Adrenal gland (tissue), 12 donors: Measurements from ENCODE around the gene CCDC144A. TPM values are rescaled to one million over a fixed set of nuclear protein-coding genes. Genes with fewer than 3 reads are reported as not detected.
"Not testable (repeated sequence)": the region's sequence is repeated elsewhere in the genome, so short reads cannot be mapped to it uniquely, and the experiment has no call there.

Experiments
- DNase-seq, 7 donors: peaks; one replicate each; pipeline ENCODE4 v3.0.0-alpha.2; 2019 to 2020
- H3K27ac ChIP-seq, 5 donors: fragments of 200-600 bp; sonication (generic) in 4 of 5; 1 replicate in 3 of 5; 2 replicates in 2 of 5; pipeline versions ENCODE4 v1.5.1 to v1.8.0; 2016 to 2020; ENCODE audit warnings: mild to moderate bottlenecking in 1 of 5
- H3K27me3 ChIP-seq: fragments of 200-600 bp; 2 replicates; pipeline ENCODE4 v1.8.0; 2021
- H3K36me3 ChIP-seq, 2 donors: fragments of 200-600 bp; replicated peaks in 1 of 2; 1 replicate in 1 of 2; 2 replicates in 1 of 2; pipeline versions ENCODE4 v1.5.1 to v1.8.0; 2018 to 2022
- H3K4me1 ChIP-seq, 2 donors: fragments of 200-600 bp; replicated peaks in 1 of 2; 1 replicate in 1 of 2; 2 replicates in 1 of 2; pipeline versions ENCODE4 v1.5.1 to v1.8.0; 2018 to 2021
- H3K4me3 ChIP-seq, 4 donors: fragments of 200-600 bp; sonication (generic) in 3 of 4; one replicate each; pipeline ENCODE4 v1.5.1; 2016 to 2018
- H3K9me3 ChIP-seq, 3 donors: fragments of 200-600 bp; sonication (generic) in 1 of 3; replicated peaks in 1 of 3; 1 replicate in 2 of 3; 2 replicates in 1 of 3; pipeline versions ENCODE4 v1.5.1 to v1.8.0; 2016 to 2021
- POLR2A ChIP-seq, 2 donors: fragments of 450-650 bp; IDR thresholded peaks; one replicate each; pipeline ENCODE4 v1.6.1; 2017; ENCODE audit warnings: antibody characterized with exemption in 2 of 2, mild to moderate bottlenecking in 2 of 2, moderate library complexity in 1 of 2
- WGBS, 4 donors: extraction: QIAGEN DNeasy Blood & Tissue Kit in 2 of 4; methylation state at CpG; one replicate each; pipeline versions ENCODE4 v1.1.5 to v1.1.7; 2013 to 2017; 5-methylcytosine and 5-hydroxymethylcytosine counted together
- intact Hi-C, 2 donors: fragments of 100-400 bp; cut with DNase I; formaldehyde crosslinking; loops; one replicate each; pipeline versions ENCODE4 v1.14.1 to v1.15.0; 2022 to 2023
- polyA plus RNA-seq, 3 donors: library from polyadenylated mRNA; stranded (reverse); fragments of 200-250 nt in 2 of 3; fragments of 350-450 nt in 1 of 3; fragmentation: Illumina TruSeq in 1 of 3; extraction: RNeasy Lipid Tissue Mini Kit (QIAGEN cat#74804) in 1 of 3; gene quantifications; one replicate each; pipeline ENCODE4 v1.2.3, GENCODE V29; 2013 to 2014
- total RNA-seq, 9 donors: library from RNA; depleted of rRNA in 4 of 9; stranded (reverse); fragments of >200 nt in 4 of 9; fragments of 120-200 nt in 1 of 9; fragmentation: NEBNext Ultra II Directional in 1 of 9; extraction: Animal tissue kit (Norgen Biotek cat#: 25700) in 1 of 9; gene quantifications; one replicate each; pipeline versions ENCODE4 v1.1.0 to v1.2.4, GENCODE V29; 2013 to 2023
- TF ChIP-seq, protein P1 (sequence below), 6 experiments: fragments of 450-650 bp in 4 of 6; fragments of 200-600 bp in 2 of 6; sonication (generic) in 1 of 6; IDR thresholded peaks; 1 replicate in 5 of 6; 2 replicates in 1 of 6; pipeline versions ENCODE4 v1.5.1 to v1.8.0; 2016 to 2021; ENCODE audit warnings: antibody characterized with exemption in 6 of 6, mild to moderate bottlenecking in 2 of 6, moderate library complexity in 1 of 6
- donor health status: healthy with polysubstance abuse.
- donor health status: Bipolar disorder and iron deficiency.
- donor health status: DM: yes; HTN: yes; CAD: no.
- donor health status: DM: no; HTN: no; CAD: no.
- donor health status: DM: no; HTN: no; CAD: no.
- donor health status: DM: yes; HTN: yes; CAD: no.

CCDC144A gene
- total and polyA plus RNA-seq, 12 donors: 0.06 to 13.6 (median 2.5) TPM

DNA sequence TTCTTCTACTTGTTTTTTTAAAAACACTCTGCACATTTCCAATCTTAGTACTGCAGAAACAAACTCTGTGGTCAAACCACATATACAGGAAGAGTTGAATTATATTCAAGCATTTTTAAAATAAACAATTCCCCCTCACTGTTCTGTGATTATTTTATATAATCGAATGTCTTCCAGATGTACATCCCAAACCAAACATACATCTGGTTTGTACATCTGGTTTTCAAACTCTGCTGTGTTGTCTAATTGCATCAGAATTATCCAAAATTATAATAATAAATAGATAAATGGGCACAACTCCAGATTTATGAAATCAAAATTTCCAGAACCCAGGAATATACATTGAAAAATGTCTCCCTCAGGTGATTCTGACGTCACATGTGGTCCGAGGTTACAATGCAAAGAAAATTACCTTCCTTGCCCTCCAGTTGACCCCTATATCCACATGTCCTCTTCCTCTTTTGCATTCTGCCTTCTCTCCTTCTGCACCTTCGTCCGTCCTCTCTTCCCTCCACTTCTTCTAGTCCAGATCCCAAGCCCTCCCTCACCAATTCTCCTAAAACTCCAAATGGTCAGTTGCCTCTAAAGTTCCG lies 13.3 kb upstream of the CCDC144A start:
- no peaks in the 10 kb centered on the region for H3K4me1 ChIP-seq
- intact Hi-C loops: no loop called here
- WGBS, 4 donors: 73 to 87% (median 77%) methylated on average over 6 of the region's 6 CpGs
- no peaks in the 10 kb centered on the region for H3K9me3 ChIP-seq
- TF ChIP-seq, protein P1, sequence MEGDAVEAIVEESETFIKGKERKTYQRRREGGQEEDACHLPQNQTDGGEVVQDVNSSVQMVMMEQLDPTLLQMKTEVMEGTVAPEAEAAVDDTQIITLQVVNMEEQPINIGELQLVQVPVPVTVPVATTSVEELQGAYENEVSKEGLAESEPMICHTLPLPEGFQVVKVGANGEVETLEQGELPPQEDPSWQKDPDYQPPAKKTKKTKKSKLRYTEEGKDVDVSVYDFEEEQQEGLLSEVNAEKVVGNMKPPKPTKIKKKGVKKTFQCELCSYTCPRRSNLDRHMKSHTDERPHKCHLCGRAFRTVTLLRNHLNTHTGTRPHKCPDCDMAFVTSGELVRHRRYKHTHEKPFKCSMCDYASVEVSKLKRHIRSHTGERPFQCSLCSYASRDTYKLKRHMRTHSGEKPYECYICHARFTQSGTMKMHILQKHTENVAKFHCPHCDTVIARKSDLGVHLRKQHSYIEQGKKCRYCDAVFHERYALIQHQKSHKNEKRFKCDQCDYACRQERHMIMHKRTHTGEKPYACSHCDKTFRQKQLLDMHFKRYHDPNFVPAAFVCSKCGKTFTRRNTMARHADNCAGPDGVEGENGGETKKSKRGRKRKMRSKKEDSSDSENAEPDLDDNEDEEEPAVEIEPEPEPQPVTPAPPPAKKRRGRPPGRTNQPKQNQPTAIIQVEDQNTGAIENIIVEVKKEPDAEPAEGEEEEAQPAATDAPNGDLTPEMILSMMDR (IDR thresholded peaks at IDR 0.05): no peak
- no peak for TF ChIP-seq POLR2A (IDR thresholded peaks at IDR 0.05)
- no peak for DNase-seq
- H3K27me3 ChIP-seq: no peaks in the 10 kb centered on the region
- H3K4me3 ChIP-seq: no peak overlapping the region
- no peaks in the 10 kb centered on the region for H3K36me3 ChIP-seq
- no peak overlapping the region for H3K27ac ChIP-seq

- H3K9me3 ChIP-seq, H3K4me1 ChIP-seq, H3K4me3 ChIP-seq, H3K36me3 ChIP-seq, H3K27ac ChIP-seq, H3K27me3 ChIP-seq, intact Hi-C loops, DNase-seq: not testable (repeated sequence)
- WGBS, 4 donors: 32 to 48% (median 41%) methylated on average over 38 to 44 of the region's 44 CpGs
Observed at GRCh38 chr17:16683290-16684138, 6.5 kb upstream of the CCDC144A start.

GRCh38 chr17:16686019-16686418 lies 4.0 kb upstream of the CCDC144A start:
- H3K27me3 ChIP-seq, H3K4me3 ChIP-seq, H3K9me3 ChIP-seq, DNase-seq, H3K27ac ChIP-seq, H3K4me1 ChIP-seq, H3K36me3 ChIP-seq, intact Hi-C loops: not testable (repeated sequence)
- WGBS, 4 donors: 84 to 96% (median 93%) methylated on average over 4 of the region's 4 CpGs

- H3K9me3 ChIP-seq, H3K27me3 ChIP-seq, H3K27ac ChIP-seq, DNase-seq, intact Hi-C loops, H3K4me1 ChIP-seq, H3K36me3 ChIP-seq, H3K4me3 ChIP-seq: not testable (repeated sequence)
- 47 to 60% (median 55%) methylated on average over 5 of the region's 5 CpGs for WGBS, 4 donors
Observed at GRCh38 chr17:16687151-16687550, 2.9 kb upstream of the CCDC144A start.

GRCh38 chr17:16690447-16690846 lies 406 bp downstream of the CCDC144A start:
- H3K27ac ChIP-seq, H3K4me3 ChIP-seq, H3K4me1 ChIP-seq, H3K27me3 ChIP-seq, H3K9me3 ChIP-seq, H3K36me3 ChIP-seq, DNase-seq, intact Hi-C loops: not testable (repeated sequence)
- 69 to 93% (median 89%) methylated on average over 9 to 29 of the region's 30 CpGs for WGBS, 4 donors

DNA sequence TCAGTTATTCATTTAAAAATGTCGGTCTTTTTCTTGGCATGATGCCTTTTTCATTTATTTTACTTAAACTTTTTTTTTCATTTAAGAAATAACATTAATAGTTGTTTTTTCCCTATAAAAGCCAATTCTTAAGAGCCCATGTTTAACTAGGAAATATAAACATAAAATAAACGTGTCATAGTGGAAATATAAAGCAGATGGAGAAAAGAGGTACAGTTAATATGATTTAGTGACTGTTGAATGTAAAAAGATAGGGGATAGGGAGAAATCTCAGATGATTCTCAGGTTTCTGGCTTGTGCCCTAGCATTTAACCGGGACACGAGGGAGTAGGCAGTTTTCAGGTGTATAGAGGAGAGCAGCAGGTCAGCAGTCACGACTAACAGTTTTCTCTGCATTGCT lies 7.6 kb downstream of the CCDC144A start:
- H3K36me3 ChIP-seq, H3K4me1 ChIP-seq, H3K27ac ChIP-seq, H3K9me3 ChIP-seq, intact Hi-C loops, H3K27me3 ChIP-seq, H3K4me3 ChIP-seq, DNase-seq: not testable (repeated sequence)
- 56 to 70% (median 64%) methylated on average over 5 of the region's 5 CpGs for WGBS, 4 donors

DNA sequence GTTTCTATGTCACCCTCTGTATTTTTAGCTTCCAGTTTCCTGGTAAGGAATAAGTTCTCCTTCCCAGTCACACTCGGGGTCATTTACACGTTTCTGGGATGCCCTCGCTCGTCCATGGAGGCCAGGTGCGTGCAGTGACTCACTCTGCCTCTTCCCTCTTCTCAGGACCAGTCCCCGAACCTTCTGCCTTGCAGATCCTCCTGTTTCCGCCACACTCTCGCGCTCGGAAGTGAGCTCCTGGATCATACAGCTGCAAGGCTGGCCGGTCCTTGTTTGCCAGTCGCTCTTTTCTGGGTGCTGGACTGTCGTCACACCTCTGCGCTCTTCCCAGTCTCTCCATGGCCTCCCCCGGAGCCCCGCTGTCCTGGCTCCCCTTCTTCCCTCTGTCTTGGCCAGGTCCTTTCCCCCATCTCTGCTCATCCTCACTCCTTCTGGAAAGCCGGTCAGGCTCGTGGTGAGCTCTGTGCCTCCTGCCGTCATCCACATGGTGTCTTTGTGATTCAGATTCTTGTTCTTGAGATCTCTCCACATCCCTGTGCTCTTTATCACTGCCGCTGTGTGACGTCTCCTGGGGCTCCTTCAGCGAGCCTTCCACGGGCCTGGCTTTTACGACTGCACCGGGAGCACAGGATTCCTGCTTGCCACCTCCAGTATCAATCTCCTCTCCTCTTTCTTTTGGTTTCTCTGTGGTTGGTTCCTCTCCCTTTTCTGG lies 55.6 kb downstream of the CCDC144A start:
- H3K36me3 ChIP-seq, H3K27ac ChIP-seq, H3K9me3 ChIP-seq, H3K27me3 ChIP-seq, H3K4me3 ChIP-seq, intact Hi-C loops, H3K4me1 ChIP-seq: not testable (repeated sequence)
- WGBS, 4 donors: 4 to 24% (median 9%) methylated on average over 14 to 22 of the region's 25 CpGs
- peak in 1 of 7 donors; percentile 5 for DNase-seq

GRCh38 chr17:16746571-16746970 lies 56.5 kb downstream of the CCDC144A start:
- H3K27ac ChIP-seq, H3K27me3 ChIP-seq, H3K4me1 ChIP-seq, DNase-seq, intact Hi-C loops, H3K36me3 ChIP-seq, H3K4me3 ChIP-seq, H3K9me3 ChIP-seq: not testable (repeated sequence)
- whole genome bisulfite sequencing, 4 donors: 1 to 12% (median 8%) methylated on average over 14 to 23 of the region's 24 CpGs

- 13 to 55% (median 14%) methylated on average over 1 to 2 of the region's 3 CpGs for WGBS, 4 donors
- H3K4me1 ChIP-seq, intact Hi-C loops: not testable (repeated sequence)
Observed at GRCh38 chr17:16750515-16750914, 60.5 kb downstream of the CCDC144A start.

More at GRCh38 chr17:16750515-16750914, 60.5 kb downstream of the CCDC144A start:
- H3K27me3 ChIP-seq, H3K27ac ChIP-seq, DNase-seq, H3K4me3 ChIP-seq, H3K36me3 ChIP-seq, H3K9me3 ChIP-seq: not testable (repeated sequence)
